NCI-H2081 (cell line): Measurements from ENCODE around the gene AUH.
"Not testable (repeated sequence)": the region's sequence is repeated elsewhere in the genome, so short reads cannot be mapped to it uniquely, and the experiment has no call there.

Experiments used
- DNase-seq, 2 experiments: peaks; one replicate each; lab custom pipeline; 2025; lab: John Stamatoyannopoulos, UW

The AUH gene

GRCh38 chr9:91378695-91379127, 17.0 kb upstream of the AUH start:
- DNase-seq: no peak

DNA sequence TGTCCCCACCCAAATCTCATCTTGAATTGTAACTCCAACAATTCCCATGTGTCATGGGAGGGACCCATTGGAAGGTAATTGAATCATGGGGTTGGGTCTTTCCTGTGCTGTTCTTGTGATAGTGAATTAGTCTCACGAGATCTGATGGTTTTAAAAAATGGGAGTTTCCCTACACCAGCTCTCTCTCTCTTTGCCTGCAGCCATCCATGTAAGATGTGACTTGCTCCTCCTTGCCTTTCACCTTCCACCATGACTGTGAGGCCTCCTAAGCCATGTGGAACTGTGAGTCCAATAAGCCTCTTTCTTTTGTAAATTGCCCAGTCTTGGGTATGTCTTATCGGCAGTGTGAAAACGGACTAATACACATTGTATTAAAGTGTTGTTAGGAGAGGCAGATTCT, 16.3 kb upstream of the AUH start:
- not testable (repeated sequence) for DNase-seq

DNA sequence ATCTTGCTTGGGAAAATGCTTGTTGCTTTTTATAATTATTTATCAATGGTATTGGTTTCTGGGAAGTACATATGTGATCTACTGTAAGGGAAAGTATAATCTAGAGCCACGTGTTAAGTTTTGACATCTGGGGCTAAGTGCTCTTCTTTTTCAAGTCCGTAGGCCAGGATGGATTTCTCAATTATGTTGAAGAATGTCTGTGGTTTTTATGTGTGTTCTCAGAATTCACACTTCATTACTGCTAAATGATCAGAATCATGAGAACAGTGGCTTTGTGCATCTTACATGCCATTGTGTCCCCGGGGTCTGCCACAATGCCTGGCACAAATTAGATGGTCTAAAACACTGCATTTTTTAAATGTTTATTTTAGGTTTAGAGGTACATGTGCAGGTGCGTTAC, 14.5 kb upstream of the AUH start:
- DNase-seq: no peak

DNA sequence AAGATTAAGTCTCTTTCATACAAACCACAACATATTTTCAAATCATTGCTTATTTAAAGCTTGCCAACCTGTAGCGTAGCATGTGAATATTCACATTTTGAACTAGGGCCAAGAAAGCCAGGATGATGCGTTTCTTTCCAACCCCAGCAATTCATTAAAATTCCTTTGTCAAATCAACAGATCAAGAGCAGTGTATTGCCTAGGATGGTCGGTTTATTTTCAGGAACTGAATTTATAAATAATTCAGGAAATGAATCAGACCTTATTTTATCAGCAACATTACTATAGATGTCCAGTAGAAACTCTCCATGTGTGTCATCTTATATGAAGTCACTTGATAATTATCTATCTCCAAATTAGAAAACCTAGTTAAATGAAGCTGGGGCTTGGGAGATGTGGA, 13.2 kb upstream of the AUH start:
- no peak for DNase-seq

GRCh38 chr9:91371894-91372293, 10.2 kb upstream of the AUH start:
- no peak for DNase-seq

GRCh38 chr9:91370006-91370405, 8.3 kb upstream of the AUH start:
- DNase-seq: not testable (repeated sequence)

DNA sequence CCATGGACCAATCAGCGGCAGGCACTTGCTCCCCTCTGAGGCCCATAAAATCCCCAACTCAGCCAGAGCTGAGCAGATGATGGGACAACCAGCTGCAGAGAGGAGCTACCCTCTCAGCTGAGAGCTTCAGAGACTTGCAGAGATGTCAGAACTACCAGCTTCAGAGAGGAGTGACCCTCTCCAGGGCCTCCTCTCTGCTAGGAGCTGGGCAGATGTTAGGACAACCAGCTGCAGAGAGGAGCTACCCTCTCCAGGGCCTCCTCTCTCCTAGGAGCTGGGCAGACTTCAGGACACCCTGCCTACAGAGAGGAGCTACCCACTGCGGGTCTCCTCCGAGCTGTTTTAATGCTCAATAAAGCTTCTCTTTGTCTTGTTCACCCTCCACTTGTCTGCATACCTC, 3.0 kb upstream of the AUH start:
- no peak for DNase-seq

- no peak for DNase-seq
These were observed 2.3 kb upstream of the AUH start for GRCh38 chr9:91364005-91364404.

GRCh38 chr9:91362051-91362611, 413 bp upstream of the AUH start:
- no peak for DNase-seq

DNA sequence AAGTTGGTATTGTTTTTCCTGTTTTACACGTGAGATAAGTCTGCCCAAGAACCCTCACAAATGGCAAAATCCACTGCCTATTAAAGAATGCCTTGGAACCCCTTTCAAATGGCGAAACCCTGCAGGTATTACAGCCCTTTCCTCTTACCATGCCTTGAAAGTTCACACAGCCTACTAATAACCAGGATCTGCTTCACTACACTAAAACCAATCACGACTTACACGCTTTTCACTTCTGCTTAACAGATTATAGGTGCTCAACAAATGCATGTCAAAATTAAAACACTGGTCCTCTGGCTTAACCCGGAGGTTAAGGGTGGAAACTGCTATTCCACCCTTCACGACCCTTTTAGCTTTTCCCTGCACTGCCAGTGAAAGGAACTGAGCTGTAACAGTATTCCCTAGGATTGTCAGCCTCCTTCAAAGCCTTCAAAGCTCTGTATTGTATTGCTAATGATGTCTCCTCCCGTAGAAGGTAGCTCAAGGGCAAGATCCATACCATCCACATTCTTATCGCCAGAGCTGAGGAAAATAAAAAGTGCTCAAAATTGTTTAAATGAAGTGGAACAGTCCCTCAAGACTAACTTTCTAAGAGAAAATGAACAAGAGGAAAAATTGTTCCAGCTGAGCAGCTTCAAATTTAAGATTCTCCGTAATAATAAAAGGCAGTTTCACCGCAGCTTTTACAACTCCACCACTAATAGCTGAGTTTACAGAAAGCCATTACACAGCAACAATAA, 997 bp downstream of the AUH start:
- no peak for DNase-seq

DNA sequence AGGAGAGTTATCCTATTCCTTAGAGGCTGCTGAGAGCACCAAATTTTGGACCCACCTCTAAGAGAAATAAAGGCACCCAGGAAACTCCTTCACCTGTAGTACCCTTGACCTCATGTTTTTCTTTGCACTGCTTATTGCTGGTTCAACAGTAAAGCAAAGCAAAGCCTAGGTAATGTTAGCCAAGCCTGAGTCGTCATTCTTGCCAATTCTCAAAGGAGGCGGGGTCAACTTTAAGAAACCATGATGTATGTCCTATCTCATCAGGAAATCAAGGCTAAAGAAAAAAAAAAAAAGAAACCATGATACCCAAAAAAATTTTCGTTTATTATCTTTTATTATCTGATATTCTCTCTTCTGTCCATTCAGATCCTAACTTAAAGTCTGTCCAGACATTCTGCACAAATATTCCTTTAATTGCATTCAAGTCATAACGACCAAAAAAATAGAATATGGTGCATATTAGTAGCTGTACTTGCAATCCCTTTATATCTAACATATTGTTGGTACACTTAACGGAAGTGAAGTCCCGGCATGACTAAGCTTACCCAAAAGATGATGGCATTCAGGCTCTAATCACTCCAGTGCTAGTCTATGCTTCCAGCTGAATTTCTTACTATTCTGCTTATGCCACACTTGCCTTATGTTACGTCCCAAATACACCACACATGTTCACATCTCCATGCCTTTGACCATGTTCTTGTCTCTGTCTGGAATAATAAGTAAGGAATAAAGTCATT, 1.8 kb downstream of the AUH start:
- no peak for DNase-seq

DNA sequence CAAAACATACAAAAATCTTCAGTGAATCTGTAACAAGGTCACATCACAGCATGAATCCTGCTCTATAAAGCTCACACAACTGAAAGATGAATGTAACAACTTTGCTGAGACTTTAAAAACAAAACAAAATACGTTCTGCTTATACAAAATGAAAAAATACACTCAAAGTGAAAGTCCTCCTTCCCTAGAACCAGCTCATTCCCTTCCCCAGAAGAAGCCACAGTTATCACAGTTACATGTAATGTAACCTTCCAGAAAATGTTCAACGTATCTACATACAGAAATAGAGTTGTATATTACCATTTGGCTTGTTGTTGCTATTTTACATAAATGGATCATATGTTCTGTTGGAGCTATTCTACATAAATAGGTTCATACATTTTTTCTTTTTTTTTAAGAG, 2.6 kb downstream of the AUH start:
- DNase-seq: no peak

DNA sequence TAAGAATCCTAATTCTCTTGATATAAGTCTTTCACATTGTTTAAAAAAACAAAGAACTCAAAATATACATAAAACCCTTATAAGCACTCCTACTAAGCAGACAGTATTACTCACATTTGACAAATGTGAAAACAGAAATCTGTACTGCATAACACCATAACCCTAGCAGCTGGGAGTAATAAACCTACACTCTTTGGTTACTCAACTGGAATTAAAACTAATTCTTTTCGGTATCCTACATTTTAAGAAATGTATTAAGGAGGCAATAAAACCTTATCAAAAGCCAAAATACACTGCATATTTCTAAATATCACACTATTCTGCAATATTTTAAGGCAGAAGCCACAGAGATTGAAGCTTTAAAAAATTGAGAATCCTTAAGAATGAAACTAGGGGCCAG, 6.8 kb downstream of the AUH start:
- no peak for DNase-seq

GRCh38 chr9:91349115-91349555, 12.6 kb downstream of the AUH start:
- no peak for DNase-seq

DNA sequence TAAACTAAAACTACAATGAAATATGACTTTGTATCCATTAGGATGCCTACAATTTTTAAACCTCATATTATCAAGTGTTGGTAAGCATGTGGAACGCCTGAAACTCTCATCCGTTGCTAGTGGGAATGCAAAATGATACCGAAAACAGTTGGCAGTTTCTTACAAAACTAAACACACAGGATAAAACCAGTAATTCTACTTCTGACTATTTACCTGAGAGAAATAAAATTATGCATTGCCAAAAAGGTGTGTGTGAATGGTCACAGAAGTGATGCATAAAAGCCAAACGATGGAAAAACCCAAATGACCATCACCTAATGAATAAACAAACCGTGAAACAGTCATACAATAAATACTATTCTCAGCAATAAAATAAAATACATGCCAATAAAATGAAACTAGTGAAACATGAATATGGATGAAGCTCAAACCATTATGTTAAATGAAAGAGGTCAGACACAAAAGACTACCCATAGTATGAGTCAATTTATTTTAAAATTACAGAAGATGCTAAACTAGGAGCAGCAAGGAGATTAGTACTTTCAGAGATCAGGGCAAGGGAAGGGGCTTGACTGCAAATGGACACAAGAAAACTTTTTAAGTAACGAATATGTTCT, 13.4 kb downstream of the AUH start:
- DNase-seq: no peak

DNA sequence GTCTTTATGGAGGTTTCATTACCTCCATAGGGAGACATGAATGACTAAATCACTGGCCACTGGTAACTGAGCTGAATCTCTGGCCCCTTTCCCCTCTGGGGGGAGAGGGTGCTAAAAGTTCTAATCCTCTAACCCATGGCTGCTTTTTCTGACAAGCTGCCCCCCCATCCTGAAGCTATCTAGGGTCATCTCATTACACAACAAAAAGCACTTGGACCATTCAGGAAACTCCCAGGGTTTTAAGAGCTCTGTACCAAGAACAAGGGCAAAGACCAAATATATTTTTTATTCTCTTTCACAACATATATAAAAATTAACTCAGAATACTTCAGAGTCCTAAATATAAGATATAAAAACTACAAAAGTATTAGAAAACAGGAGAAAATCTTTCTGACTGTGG, 14.3 kb downstream of the AUH start:
- DNase-seq: no peak

DNA sequence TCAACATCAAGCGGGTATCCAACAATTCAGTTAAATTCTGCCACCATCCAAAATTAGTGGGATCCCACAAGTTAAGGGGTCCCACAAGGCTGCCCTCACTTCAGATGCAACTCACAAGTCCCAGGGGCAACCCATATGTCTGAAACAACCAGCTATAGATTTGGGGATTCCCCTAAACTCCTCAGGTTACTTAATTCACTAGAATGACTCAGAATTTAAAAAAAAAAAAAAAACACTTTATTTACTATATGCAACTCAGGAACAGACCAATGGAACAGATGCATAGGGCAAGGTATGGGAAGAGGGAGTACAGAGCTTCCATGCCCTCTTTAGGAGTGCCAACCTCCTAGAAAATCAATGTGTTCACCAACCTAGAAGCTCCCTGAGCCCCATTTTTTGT, 15.1 kb downstream of the AUH start:
- DNase-seq: no peak

GRCh38 chr9:91345978-91346377, 15.7 kb downstream of the AUH start:
- no peak for DNase-seq

GRCh38 chr9:91342575-91342974, 19.1 kb downstream of the AUH start:
- DNase-seq: no peak

DNA sequence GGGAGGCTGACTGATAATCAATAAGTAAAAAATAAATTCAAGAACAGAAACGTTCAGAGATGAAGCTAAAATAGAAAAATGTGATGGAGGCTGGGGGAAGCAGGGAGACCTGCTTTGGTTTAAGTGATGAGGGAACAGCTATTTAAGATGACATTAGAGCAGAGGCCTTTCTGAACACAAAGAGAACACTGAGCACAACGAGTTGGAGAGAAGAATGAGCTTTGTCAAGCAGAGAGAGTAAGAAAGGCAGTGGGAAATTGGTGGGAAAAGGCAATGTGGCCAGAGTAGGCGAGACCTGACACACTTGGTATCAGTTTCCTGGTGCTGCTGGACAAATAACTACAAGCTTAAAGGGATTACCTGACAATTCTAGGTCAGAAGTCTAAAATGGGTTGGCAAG, 20.0 kb downstream of the AUH start:
- DNase-seq: no peak

- DNase-seq: no peak
These were observed 20.4 kb downstream of the AUH start for GRCh38 chr9:91341258-91341746.

DNA sequence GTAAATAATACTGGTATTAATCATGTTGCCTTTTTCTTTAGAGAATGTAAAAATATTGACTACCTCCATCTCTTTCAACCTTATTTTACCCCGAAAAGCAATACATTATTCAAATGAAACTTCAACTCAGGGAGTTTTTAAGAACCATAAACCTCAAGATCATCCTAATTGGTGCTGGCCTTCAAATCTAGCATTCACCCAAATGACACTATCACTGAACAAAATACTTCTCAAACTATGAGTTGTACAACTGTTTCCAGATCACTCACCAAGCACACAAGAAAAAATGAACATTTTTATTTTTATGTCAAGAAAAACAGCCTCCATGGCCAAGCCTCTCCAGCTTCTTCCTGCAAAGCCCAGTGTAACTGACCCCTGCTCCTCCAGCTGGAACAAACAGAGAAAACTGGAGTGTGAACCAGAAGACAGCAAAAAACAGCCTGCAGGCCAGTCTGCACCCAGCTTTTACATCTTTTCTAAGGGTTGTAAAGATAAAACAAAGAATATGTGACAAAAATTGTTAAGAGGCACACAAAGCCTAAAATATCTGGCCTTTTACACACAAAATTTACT, 21.2 kb downstream of the AUH start:
- no peak for DNase-seq
